RWPE1 (cell line): ENCODE results near the gene ABLIM2.

Experiments used
- CTCF ChIA-PET: fragments of 350-600 bp; sonication (Branson Sonifier 250); formaldehyde crosslinking; extraction: SDS; loops from one replicate; lab custom pipeline; 2021; lab: Yijun Ruan, JAX
- POLR2A ChIA-PET: fragments of 400-600 bp; formaldehyde crosslinking; extraction: SDS; loops from one replicate; lab custom pipeline; 2020; ENCODE audit warnings: antibody characterized with exemption; ENCODE audit not compliant: low non-redundant PET; lab: Yijun Ruan, JAX
- DNase-seq: peaks from one replicate; pipeline ENCODE4 v3.0.0; 2012; ENCODE audit warnings: low spot score
- H3K27ac ChIP-seq: fragments of 450-650 bp; 2 replicates; pipeline ENCODE4 v1.5.1; 2017
- CTCF ChIP-seq: fragments of 450-650 bp; conservative IDR thresholded peaks from 2 replicates; pipeline ENCODE4 v1.5.1; 2017; ENCODE audit warnings: low read depth, mild to moderate bottlenecking

Gene ABLIM2

GRCh38 chr4:8016527-8016926, 142.1 kb downstream of the ABLIM2 start:
- ChIA-PET POLR2A (no interaction called here), CTCF (no interaction called here)
- H3K27ac ChIP-seq: no peak overlapping the region
- no peak for TF ChIP-seq CTCF
- DNase-seq: no peak

- peak; percentile 15 for DNase-seq
- ChIA-PET CTCF (no interaction called here), POLR2A (no interaction called here)
- H3K27ac ChIP-seq: no peak overlapping the region
- TF ChIP-seq CTCF: peak; percentile 54; the same call in 1 of the 2 replicates
Measured at GRCh38 chr4:8015512-8015911, 143.1 kb downstream of the ABLIM2 start.

- ChIA-PET CTCF (interaction anchor here (0.6 kb wide), 1 partner anchor 70 kb away, joined by 3 read pairs; no protein-coding TSS in a partner anchor), POLR2A (no interaction called here)
- H3K27ac ChIP-seq: no peak overlapping the region
- no peak for DNase-seq
- TF ChIP-seq CTCF: no peak
Measured at GRCh38 chr4:8013976-8014726, 144.5 kb downstream of the ABLIM2 start.

GRCh38 chr4:8012517-8012916, 146.1 kb downstream of the ABLIM2 start:
- CTCF ChIA-PET: no interaction called here
- TF ChIP-seq CTCF: no peak
- POLR2A ChIA-PET: no interaction called here
- DNase-seq: no peak
- no peak overlapping the region for H3K27ac ChIP-seq

DNA sequence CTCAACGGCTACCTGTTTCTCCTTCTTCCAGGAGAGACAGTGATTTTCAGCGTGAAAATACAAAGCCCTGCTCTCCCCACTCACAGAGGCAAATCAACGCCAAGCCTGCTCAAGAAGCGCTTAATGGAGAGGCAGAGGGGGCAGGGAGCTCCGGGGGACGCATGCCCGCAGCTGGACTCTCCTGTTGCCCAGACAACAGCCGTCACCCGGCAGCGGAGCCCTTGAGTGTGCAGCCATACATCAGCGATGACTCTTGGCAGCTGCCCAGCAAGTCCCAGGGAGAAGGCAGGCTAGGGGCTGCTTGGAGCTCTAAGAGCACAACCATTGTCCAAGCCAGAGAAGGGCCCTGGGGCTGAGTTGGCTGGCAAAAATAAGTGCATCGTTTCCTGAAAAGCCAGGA, 148.0 kb downstream of the ABLIM2 start:
- ChIA-PET POLR2A (no interaction called here), CTCF (no interaction called here)
- TF ChIP-seq CTCF: no peak

GRCh38 chr4:8009710-8010511, 148.7 kb downstream of the ABLIM2 start:
- TF ChIP-seq CTCF: no peak
- H3K27ac ChIP-seq: no peak overlapping the region
- ChIA-PET POLR2A (no interaction called here), CTCF (no interaction called here)
- no peak for DNase-seq

More for the DNA sequence above, 148.0 kb downstream of the ABLIM2 start:
- no peak for DNase-seq
- H3K27ac ChIP-seq: no peak overlapping the region
